Neural cell (in vitro differentiated cells): Measurements from ENCODE around the gene IFNA21.

Experiments used
- CTCF ChIP-seq: fragments of 450-650 bp; IDR thresholded peaks from 2 replicates; pipeline ENCODE4 v1.5.1; 2014; ENCODE audit warnings: antibody characterized with exemption, mild to moderate bottlenecking, moderate library complexity; ENCODE audit not compliant: poor library complexity, severe bottlenecking
- EP300 ChIP-seq: fragments of 450-650 bp; conservative IDR thresholded peaks from 2 replicates; pipeline ENCODE4 v1.6.1; 2014; ENCODE audit warnings: antibody characterized with exemption, mild to moderate bottlenecking, moderate library complexity; ENCODE audit not compliant: poor library complexity, severe bottlenecking
- EZH2 ChIP-seq: fragments of 200-600, 300-800 bp; shearing (Covaris generic), sonication (generic); IDR thresholded peaks from 2 replicates; pipeline ENCODE4 v1.6.1; 2014; ENCODE audit warnings: antibody characterized with exemption, low read length, borderline replicate concordance, mild to moderate bottlenecking; ENCODE audit not compliant: insufficient read depth, poor library complexity, severe bottlenecking
- MXI1 ChIP-seq: fragments of 450-650 bp; conservative IDR thresholded peaks from 2 replicates; pipeline ENCODE4 v1.6.1; 2014; ENCODE audit warnings: antibody characterized with exemption, mild to moderate bottlenecking; ENCODE audit not compliant: poor library complexity, severe bottlenecking
- POLR2AphosphoS5 ChIP-seq: IDR thresholded peaks from 2 replicates; pipeline ENCODE4 v1.6.1; 2012
- RAD21 ChIP-seq: fragments of 450-650 bp; conservative IDR thresholded peaks from 2 replicates; pipeline ENCODE4 v1.6.1; 2014; ENCODE audit warnings: antibody characterized with exemption, mild to moderate bottlenecking, moderate library complexity
- REST ChIP-seq: IDR thresholded peaks from 2 replicates; pipeline ENCODE4 v1.6.1; 2012; ENCODE audit warnings: borderline replicate concordance
- SMC3 ChIP-seq: fragments of 450-650 bp; conservative IDR thresholded peaks from 2 replicates; pipeline ENCODE4 v1.6.1; 2014; ENCODE audit warnings: antibody characterized with exemption, mild to moderate bottlenecking, moderate library complexity; ENCODE audit not compliant: poor library complexity
- TAF1 ChIP-seq: IDR thresholded peaks from 2 replicates; pipeline ENCODE4 v1.6.1; 2012; ENCODE audit warnings: low read depth

- TF ChIP-seq EZH2 (no peak), CTCF (no peak), REST (no peak), SMC3 (no peak), TAF1 (no peak), RAD21 (no peak), MXI1 (no peak), EP300 (no peak), POLR2AphosphoS5 (no peak)
Measured at GRCh38 chr9:21144603-21145002, 21.9 kb downstream of the IFNA21 start.
